GM19240 (cell line): ENCODE data around the gene PTGES2.

Source experiments
- DNase-seq: peaks from one replicate; pipeline ENCODE4 v3.0.0; 2011; ENCODE audit warnings: low spot score; ENCODE audit not compliant: insufficient read length

Gene PTGES2

GRCh38 chr9:128153060-128153946, 25.8 kb upstream of the PTGES2 start:
- no peak for DNase-seq

- no peak for DNase-seq
These were observed 24.9 kb upstream of the PTGES2 start for GRCh38 chr9:128152133-128153059.

GRCh38 chr9:128151309-128152132, 24.0 kb upstream of the PTGES2 start:
- DNase-seq = no peak

- no peak for DNase-seq
These were observed 23.2 kb upstream of the PTGES2 start for GRCh38 chr9:128150594-128151308.

- no peak for DNase-seq
These were observed 22.5 kb upstream of the PTGES2 start for GRCh38 chr9:128149951-128150593.

GRCh38 chr9:128149001-128149701, 21.6 kb upstream of the PTGES2 start, which contains the start of gene LCN2:
Gene LCN2, plus strand, starts transcription at chr9:128149453. Its CDS starts 73 bp downstream, at chr9:128149526.
- no peak for DNase-seq

- DNase-seq = no peak
These were observed 21.0 kb upstream of the PTGES2 start for GRCh38 chr9:128148509-128149000.

- no peak for DNase-seq
These were observed 19.1 kb upstream of the PTGES2 start for GRCh38 chr9:128146591-128147120.

- no peak for DNase-seq
These were observed 18.4 kb upstream of the PTGES2 start for GRCh38 chr9:128145951-128146351.

GRCh38 chr9:128145536-128145935, 18.0 kb upstream of the PTGES2 start:
- DNase-seq = no peak

- DNase-seq = no peak
These were observed 17.0 kb upstream of the PTGES2 start for GRCh38 chr9:128144239-128145181.

GRCh38 chr9:128143525-128144238, 16.2 kb upstream of the PTGES2 start:
- no peak for DNase-seq

GRCh38 chr9:128142596-128142995, 15.1 kb upstream of the PTGES2 start:
- DNase-seq = no peak

GRCh38 chr9:128142061-128142460, 14.5 kb upstream of the PTGES2 start:
- no peak for DNase-seq

- DNase-seq = no peak
These were observed 14.1 kb upstream of the PTGES2 start for GRCh38 chr9:128141604-128142003.

- DNase-seq = no peak
These were observed 12.1 kb upstream of the PTGES2 start for GRCh38 chr9:128139621-128140020.

- no peak for DNase-seq
These were observed 10.5 kb upstream of the PTGES2 start for GRCh38 chr9:128138001-128138400.
